WERI-Rb-1 (cell line): ENCODE measurements around the gene CAPS2.

Experiments
- DNase-seq: peaks from one replicate; pipeline ENCODE4 v3.0.0-alpha.2; 2020
- H3K27ac ChIP-seq: fragments of 250-450 bp; sonication (Bioruptor Pico); 2 replicates; pipeline ENCODE4 v1.5.1; 2020; ENCODE audit warnings: mild to moderate bottlenecking, moderate library complexity
- H3K27me3 ChIP-seq: fragments of 250-450 bp; sonication (Bioruptor Pico); 2 replicates; pipeline ENCODE4 v1.5.1; 2021; ENCODE audit warnings: mild to moderate bottlenecking, low read depth, moderate library complexity; ENCODE audit not compliant: insufficient read depth, severe bottlenecking
- H3K36me3 ChIP-seq: fragments of 250-450 bp; sonication (Bioruptor Pico); 2 replicates; pipeline ENCODE4 v1.5.1; 2020; ENCODE audit warnings: mild to moderate bottlenecking, moderate library complexity
- H3K4me3 ChIP-seq: 2 replicates; pipeline ENCODE4 v1.5.1; 2011; ENCODE audit warnings: low read depth, mild to moderate bottlenecking, control low read depth, low read length
- H3K9me3 ChIP-seq: fragments of 250-450 bp; sonication (Bioruptor Pico); 2 replicates; pipeline ENCODE4 v1.5.1; 2021; ENCODE audit warnings: mild to moderate bottlenecking, moderate library complexity; ENCODE audit not compliant: severe bottlenecking
- TF ChIP-seq, protein P1 (sequence below): IDR thresholded peaks from 2 replicates; pipeline ENCODE4 v1.5.1; 2011; ENCODE audit warnings: low read depth, mild to moderate bottlenecking, control low read depth, inconsistent platforms, low read length

The CAPS2 gene

GRCh38 chr12:75236206-75236605 lies 93.9 kb downstream of the CAPS2 start:
- Histone ChIP-seq H3K36me3 (no peaks in the 10 kb centered on the region), H3K27me3 (no peaks in the 10 kb centered on the region), H3K27ac (no peak overlapping the region), H3K9me3 (peaks cover 5% of the 10 kb centered on the region), H3K4me3 (no peak overlapping the region)
- DNase-seq, result no peak
- TF ChIP-seq, protein P1, sequence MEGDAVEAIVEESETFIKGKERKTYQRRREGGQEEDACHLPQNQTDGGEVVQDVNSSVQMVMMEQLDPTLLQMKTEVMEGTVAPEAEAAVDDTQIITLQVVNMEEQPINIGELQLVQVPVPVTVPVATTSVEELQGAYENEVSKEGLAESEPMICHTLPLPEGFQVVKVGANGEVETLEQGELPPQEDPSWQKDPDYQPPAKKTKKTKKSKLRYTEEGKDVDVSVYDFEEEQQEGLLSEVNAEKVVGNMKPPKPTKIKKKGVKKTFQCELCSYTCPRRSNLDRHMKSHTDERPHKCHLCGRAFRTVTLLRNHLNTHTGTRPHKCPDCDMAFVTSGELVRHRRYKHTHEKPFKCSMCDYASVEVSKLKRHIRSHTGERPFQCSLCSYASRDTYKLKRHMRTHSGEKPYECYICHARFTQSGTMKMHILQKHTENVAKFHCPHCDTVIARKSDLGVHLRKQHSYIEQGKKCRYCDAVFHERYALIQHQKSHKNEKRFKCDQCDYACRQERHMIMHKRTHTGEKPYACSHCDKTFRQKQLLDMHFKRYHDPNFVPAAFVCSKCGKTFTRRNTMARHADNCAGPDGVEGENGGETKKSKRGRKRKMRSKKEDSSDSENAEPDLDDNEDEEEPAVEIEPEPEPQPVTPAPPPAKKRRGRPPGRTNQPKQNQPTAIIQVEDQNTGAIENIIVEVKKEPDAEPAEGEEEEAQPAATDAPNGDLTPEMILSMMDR, result no peak

DNA sequence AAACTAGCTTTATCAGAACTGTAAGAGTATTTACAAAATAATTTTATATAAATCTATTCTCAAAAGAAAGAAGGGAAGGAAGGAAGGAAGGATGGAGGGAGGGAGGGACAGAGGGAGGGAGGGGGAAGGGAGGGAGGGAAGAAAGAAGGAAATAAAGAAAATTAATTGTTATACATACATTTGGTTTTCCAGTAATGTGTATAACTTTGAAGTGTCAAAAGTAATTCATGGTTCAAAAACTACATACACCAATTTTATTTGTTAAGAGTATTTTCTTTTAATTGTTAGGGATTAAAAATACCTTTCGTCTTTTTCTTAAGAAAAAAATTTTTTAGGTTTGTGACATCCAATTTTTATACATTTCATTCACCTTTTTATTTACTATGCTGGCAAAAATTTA lies 103.0 kb downstream of the CAPS2 start:
- no peak overlapping the region for H3K4me3 ChIP-seq
- no peak for DNase-seq
- no peaks in the 10 kb centered on the region for H3K36me3 ChIP-seq
- TF ChIP-seq, protein P1, result no peak
- H3K9me3 ChIP-seq, result no peaks in the 10 kb centered on the region
- H3K27me3 ChIP-seq, result no peaks in the 10 kb centered on the region
- no peak overlapping the region for H3K27ac ChIP-seq
